ENCODE measurements around the gene DSCAML1.

DSCAML1 gene

DNA sequence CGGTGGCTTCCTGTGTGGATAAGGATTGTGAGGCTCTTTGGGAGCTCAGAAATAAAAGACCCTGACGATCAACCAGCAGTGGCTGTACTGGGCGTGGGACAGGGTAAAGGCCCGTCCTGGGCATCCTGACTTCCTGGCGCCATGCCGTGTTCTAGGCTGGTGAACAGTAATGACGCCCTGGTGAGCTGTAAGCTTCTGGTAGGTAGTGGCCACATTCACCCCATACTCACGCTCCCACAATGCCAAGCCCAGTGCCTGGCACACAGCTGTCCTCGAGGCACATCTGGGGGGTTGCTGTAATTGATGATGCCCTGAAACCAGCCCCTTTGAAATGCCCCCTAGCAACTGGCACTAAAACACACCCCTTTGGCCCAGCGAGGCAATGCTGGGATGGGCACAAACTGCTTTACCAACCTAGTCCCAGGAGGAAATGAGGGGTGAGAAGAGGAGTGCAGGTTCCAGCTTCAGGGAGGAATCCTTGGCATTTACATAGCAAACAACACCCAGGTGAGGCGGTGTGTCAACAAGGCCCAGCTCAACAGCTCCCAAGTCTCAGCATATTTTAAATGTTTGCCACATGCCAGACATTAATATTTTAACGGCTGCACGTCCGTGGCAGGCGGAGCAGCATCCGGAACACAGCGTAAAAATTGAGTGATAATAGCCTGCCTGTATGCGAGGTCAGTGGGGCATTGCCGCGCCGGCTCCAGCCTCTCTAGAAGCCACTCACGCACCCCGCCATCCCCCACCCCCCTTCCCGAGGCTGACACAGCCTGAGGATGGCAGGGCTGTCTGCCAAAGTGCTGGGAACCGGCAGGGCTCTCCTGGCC, 79.3 kb downstream of the DSCAML1 start:
- ChIA-PET POLR2A (no interaction called here), CTCF (no interaction called here)
- DNase-seq (ENCODE audit: extremely low spot score) = no peak
- TF ChIP-seq LEF1 (IDR thresholded peaks at IDR 0.05; ENCODE audit: borderline replicate concordance) (no peak), CTBP1 (IDR thresholded peaks at IDR 0.05; ENCODE audit: borderline replicate concordance) (no peak), HDGF (IDR thresholded peaks at IDR 0.05; ENCODE audit: borderline replicate concordance) (no peak), SUZ12 (IDR thresholded peaks at IDR 0.05) (no peak), FOXK2 (IDR thresholded peaks at IDR 0.05) (no peak), SP1 (IDR thresholded peaks at IDR 0.05) (no peak), FOXM1 (IDR thresholded peaks at IDR 0.05; ENCODE audit: borderline replicate concordance) (no peak), NFRKB (IDR thresholded peaks at IDR 0.05) (no peak)

GRCh38 chr11:117716521-117717440, 80.2 kb downstream of the DSCAML1 start:
- TF ChIP-seq PKNOX1 (IDR thresholded peaks at IDR 0.05) = no peak
- TF ChIP-seq TARDBP (IDR thresholded peaks at IDR 0.05) = no peak
- no peak for TF ChIP-seq SP1 (IDR thresholded peaks at IDR 0.05)
- no peak for TF ChIP-seq ELF4 (IDR thresholded peaks at IDR 0.05)
- no peak for TF ChIP-seq NFRKB (IDR thresholded peaks at IDR 0.05)
- TF ChIP-seq CTBP1 (IDR thresholded peaks at IDR 0.05; ENCODE audit: borderline replicate concordance) = no peak
- no peak for TF ChIP-seq SUZ12 (IDR thresholded peaks at IDR 0.05)
- TF ChIP-seq ZNF384 (IDR thresholded peaks at IDR 0.05) = no peak
- no peak for TF ChIP-seq LEF1 (IDR thresholded peaks at IDR 0.05; ENCODE audit: borderline replicate concordance)
- no peak for TF ChIP-seq HDGF (IDR thresholded peaks at IDR 0.05; ENCODE audit: borderline replicate concordance)
- TF ChIP-seq FOXK2 (IDR thresholded peaks at IDR 0.05) = no peak
- TF ChIP-seq ARNT (IDR thresholded peaks at IDR 0.05) = no peak
- no peak for TF ChIP-seq FOXA1 (IDR thresholded peaks at IDR 0.05)
- TF ChIP-seq L3MBTL2 (conservative IDR thresholded peaks at IDR 0.05) = no peak
- TF ChIP-seq BHLHE40 (IDR thresholded peaks at IDR 0.05; ENCODE audit: borderline replicate concordance) = no peak
- ChIA-PET POLR2A (no interaction called here), CTCF (interaction anchor here (1.0 kb wide), 1 partner anchor 20 kb away, joined by 3 read pairs; no protein-coding TSS in a partner anchor)
- no peak for DNase-seq (ENCODE audit: extremely low spot score)

GRCh38 chr11:117715801-117716200, 81.2 kb downstream of the DSCAML1 start:
- no peak for DNase-seq (ENCODE audit: extremely low spot score)
- no peak for TF ChIP-seq NFRKB (IDR thresholded peaks at IDR 0.05)
- TF ChIP-seq TARDBP (IDR thresholded peaks at IDR 0.05) = no peak
- no peak for TF ChIP-seq HDGF (IDR thresholded peaks at IDR 0.05; ENCODE audit: borderline replicate concordance)
- CTCF ChIA-PET = interaction anchor here (1.0 kb wide), 1 partner anchor 19 kb away, joined by 3 read pairs; no protein-coding TSS in a partner anchor
- POLR2A ChIA-PET = no interaction called here

- DNase-seq (ENCODE audit: extremely low spot score) = no peak
- TF ChIP-seq BHLHE40 (IDR thresholded peaks at IDR 0.05; ENCODE audit: borderline replicate concordance) (no peak), ZNF384 (IDR thresholded peaks at IDR 0.05) (no peak), LEF1 (IDR thresholded peaks at IDR 0.05; ENCODE audit: borderline replicate concordance) (no peak), FOXK2 (IDR thresholded peaks at IDR 0.05) (no peak)
- CTCF ChIA-PET = no interaction called here
- POLR2A ChIA-PET = no interaction called here
Observed at GRCh38 chr11:117713538-117713991, 83.5 kb downstream of the DSCAML1 start.

GRCh38 chr11:117712530-117712929, 84.5 kb downstream of the DSCAML1 start:
- ChIA-PET CTCF (no interaction called here), POLR2A (no interaction called here)
- TF ChIP-seq CTBP1 (IDR thresholded peaks at IDR 0.05; ENCODE audit: borderline replicate concordance) = no peak
- no peak for TF ChIP-seq HDGF (IDR thresholded peaks at IDR 0.05; ENCODE audit: borderline replicate concordance)
- TF ChIP-seq L3MBTL2 (conservative IDR thresholded peaks at IDR 0.05) = no peak
- no peak for TF ChIP-seq BHLHE40 (IDR thresholded peaks at IDR 0.05; ENCODE audit: borderline replicate concordance)
- no peak for TF ChIP-seq SP1 (IDR thresholded peaks at IDR 0.05)
- TF ChIP-seq LEF1 (IDR thresholded peaks at IDR 0.05; ENCODE audit: borderline replicate concordance) = no peak
- DNase-seq (ENCODE audit: extremely low spot score) = no peak

- TF ChIP-seq LEF1 (IDR thresholded peaks at IDR 0.05; ENCODE audit: borderline replicate concordance) (no peak), FOXM1 (IDR thresholded peaks at IDR 0.05; ENCODE audit: borderline replicate concordance) (no peak), CTBP1 (IDR thresholded peaks at IDR 0.05; ENCODE audit: borderline replicate concordance) (no peak), SP1 (IDR thresholded peaks at IDR 0.05) (no peak), L3MBTL2 (conservative IDR thresholded peaks at IDR 0.05) (no peak), HDGF (IDR thresholded peaks at IDR 0.05; ENCODE audit: borderline replicate concordance) (no peak)
- ChIA-PET POLR2A (no interaction called here), CTCF (interaction anchor here (0.7 kb wide), 1 partner anchor 118 kb away, joined by 3 read pairs; no protein-coding TSS in a partner anchor)
- DNase-seq (ENCODE audit: extremely low spot score) = no peak
Observed at GRCh38 chr11:117711331-117711730, 85.7 kb downstream of the DSCAML1 start.

DNA sequence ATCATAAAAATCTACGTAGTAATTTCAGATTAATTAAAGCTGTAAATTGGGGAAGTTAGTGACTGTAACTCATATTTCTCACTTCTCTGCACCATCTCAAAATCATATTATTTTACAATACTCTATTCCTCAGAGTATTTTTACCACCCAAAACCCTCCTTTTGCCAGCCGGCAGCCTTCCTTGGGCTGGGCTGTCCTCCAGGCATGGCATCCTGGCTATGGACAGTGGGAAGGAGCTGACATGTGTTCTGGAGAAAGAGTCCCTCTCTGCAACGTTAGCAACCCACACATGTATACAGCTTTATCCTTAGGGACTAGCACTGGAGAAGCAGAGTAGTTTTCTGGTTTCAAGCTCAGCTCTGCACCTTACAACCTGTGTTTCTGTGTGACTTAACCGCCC, 86.8 kb downstream of the DSCAML1 start:
- ChIA-PET CTCF (no interaction called here), POLR2A (no interaction called here)
- DNase-seq (ENCODE audit: extremely low spot score) = no peak
- TF ChIP-seq NFRKB (IDR thresholded peaks at IDR 0.05) = no peak
- TF ChIP-seq ARNT (IDR thresholded peaks at IDR 0.05) = no peak
- no peak for TF ChIP-seq HDGF (IDR thresholded peaks at IDR 0.05; ENCODE audit: borderline replicate concordance)
- TF ChIP-seq FOXM1 (IDR thresholded peaks at IDR 0.05; ENCODE audit: borderline replicate concordance) = no peak
- TF ChIP-seq PKNOX1 (IDR thresholded peaks at IDR 0.05) = no peak
- no peak for TF ChIP-seq SUZ12 (IDR thresholded peaks at IDR 0.05)
- no peak for TF ChIP-seq L3MBTL2 (conservative IDR thresholded peaks at IDR 0.05)
- no peak for TF ChIP-seq FOXK2 (IDR thresholded peaks at IDR 0.05)
- no peak for TF ChIP-seq FOXA1 (IDR thresholded peaks at IDR 0.05)
- TF ChIP-seq ELF4 (IDR thresholded peaks at IDR 0.05) = no peak
